T-cell (primary cell): ENCODE data around the gene EID1. TPM values are rescaled to one million over a fixed set of nuclear protein-coding genes. Genes with fewer than 3 reads are reported as not detected.

Experiments used
- ATAC-seq, 4 experiments: fragments of 200-7000 bp in 3 of 4; fragments of 150-1000 bp in 1 of 4; cut with Tn5 transposase; replicated peaks in 1 of 4; 1 replicate in 3 of 4; 2 replicates in 1 of 4; pipeline ENCODE4 v1.10.0; 2021; ENCODE audit warnings: moderate library complexity in 3 of 4, mild to moderate bottlenecking in 2 of 4, moderate number of reproducible peaks in 1 of 4
- CTCF ChIA-PET, 2 donors: fragments of 300-600 bp; sonication (Branson Sonifier 250); formaldehyde crosslinking; loops; one replicate each; lab custom pipeline; 2022; ENCODE audit warnings: antibody characterized with exemption in 2 of 2; lab: Charles Lee
- POLR2A ChIA-PET, 2 donors: fragments of 300-600 bp; sonication (Branson Sonifier 250); formaldehyde crosslinking; loops; one replicate each; lab custom pipeline; 2022; ENCODE audit warnings: antibody characterized with exemption in 2 of 2; lab: Charles Lee
- DNase-seq, 35 experiments: peaks; one replicate each; pipeline versions ENCODE4 v3.0.0 to v3.0.0-alpha.2; 2013 to 2023
- H3K27ac ChIP-seq: one replicate; pipeline ENCODE4 v1.5.1; 2013; ENCODE audit warnings: low read length
- H3K27me3 ChIP-seq, 2 experiments: replicated peaks in 1 of 2; 1 replicate in 1 of 2; 2 replicates in 1 of 2; pipeline versions ENCODE4 v1.6.1 to v1.7.0; 2013; ENCODE audit warnings: low read length in 1 of 2, mixed read lengths in 1 of 2; ENCODE audit not compliant: control insufficient read depth in 2 of 2, insufficient read depth in 2 of 2; ENCODE audit errors: extremely low read depth in 1 of 2
- H3K36me3 ChIP-seq, 2 donors: 1 replicate in 1 of 2; 2 replicates in 1 of 2; pipeline versions ENCODE4 v1.6.1 to v1.7.0; 2013; ENCODE audit warnings: low read length in 1 of 2; ENCODE audit not compliant: control insufficient read depth in 2 of 2, insufficient read depth in 1 of 2; ENCODE audit errors: extremely low read depth in 1 of 2
- H3K4me1 ChIP-seq, 2 experiments: 1 replicate in 1 of 2; 2 replicates in 1 of 2; pipeline versions ENCODE4 v1.6.1 to v1.7.0; 2013; ENCODE audit warnings: low read length in 2 of 2, mixed read lengths in 1 of 2; ENCODE audit not compliant: insufficient read depth in 2 of 2, control insufficient read depth in 1 of 2; ENCODE audit errors: extremely low read depth in 1 of 2
- H3K4me3 ChIP-seq, 2 donors: 1 replicate in 1 of 2; 2 replicates in 1 of 2; pipeline versions ENCODE4 v1.5.1 to v1.7.0; 2013; ENCODE audit warnings: mild to moderate bottlenecking in 2 of 2, low read length in 1 of 2, moderate library complexity in 1 of 2; ENCODE audit not compliant: control insufficient read depth in 1 of 2; ENCODE audit errors: extremely low read depth in 1 of 2
- H3K9me3 ChIP-seq: 2 replicates; pipeline ENCODE4 v1.7.0; 2013
- H3K27ac Mint-ChIP-seq, 2 donors: one replicate each; pipeline ENCODE4 v1.8.0; 2020 to 2021; ENCODE audit warnings: mild to moderate bottlenecking in 2 of 2, mixed read lengths in 2 of 2
- H3K27me3 Mint-ChIP-seq, 2 donors: one replicate each; pipeline ENCODE4 v1.8.0; 2021 to 2022; ENCODE audit warnings: mixed read lengths in 2 of 2
- H3K36me3 Mint-ChIP-seq: one replicate; pipeline ENCODE4 v1.8.0; 2021; ENCODE audit warnings: mixed read lengths
- H3K4me1 Mint-ChIP-seq, 3 donors: one replicate each; pipeline ENCODE4 v1.8.0; 2020 to 2022; ENCODE audit warnings: mixed read lengths in 3 of 3, mild to moderate bottlenecking in 1 of 3
- H3K4me3 Mint-ChIP-seq, 3 donors: one replicate each; pipeline ENCODE4 v1.8.0; 2020 to 2022; ENCODE audit warnings: mild to moderate bottlenecking in 3 of 3, mixed read lengths in 3 of 3, moderate library complexity in 3 of 3
- H3K9me3 Mint-ChIP-seq, 3 donors: one replicate each; pipeline ENCODE4 v1.8.0; 2020 to 2022; ENCODE audit warnings: mixed read lengths in 3 of 3
- WGBS: methylation state at CpG from one replicate; pipeline ENCODE4 v1.1.5; 2013; ENCODE audit warnings: missing lambda C conversion rate; ENCODE audit not compliant: insufficient coverage; 5-methylcytosine and 5-hydroxymethylcytosine counted together
- total RNA-seq, 35 experiments: library from RNA in 6 of 35; stranded (reverse) in 6 of 35; fragments of 120-200 nt in 1 of 35; gene quantifications; one replicate each; pipeline versions ENCODE4 v1.2.1 to v1.2.4 and lab custom pipeline; 2013 to 2026

Gene EID1
- total RNA-seq, 5 donors from 2014 or later (not counting 1 experiment from before 2014, with no cell fraction given): 43.4 to 82.0 (median 74.4) TPM

DNA sequence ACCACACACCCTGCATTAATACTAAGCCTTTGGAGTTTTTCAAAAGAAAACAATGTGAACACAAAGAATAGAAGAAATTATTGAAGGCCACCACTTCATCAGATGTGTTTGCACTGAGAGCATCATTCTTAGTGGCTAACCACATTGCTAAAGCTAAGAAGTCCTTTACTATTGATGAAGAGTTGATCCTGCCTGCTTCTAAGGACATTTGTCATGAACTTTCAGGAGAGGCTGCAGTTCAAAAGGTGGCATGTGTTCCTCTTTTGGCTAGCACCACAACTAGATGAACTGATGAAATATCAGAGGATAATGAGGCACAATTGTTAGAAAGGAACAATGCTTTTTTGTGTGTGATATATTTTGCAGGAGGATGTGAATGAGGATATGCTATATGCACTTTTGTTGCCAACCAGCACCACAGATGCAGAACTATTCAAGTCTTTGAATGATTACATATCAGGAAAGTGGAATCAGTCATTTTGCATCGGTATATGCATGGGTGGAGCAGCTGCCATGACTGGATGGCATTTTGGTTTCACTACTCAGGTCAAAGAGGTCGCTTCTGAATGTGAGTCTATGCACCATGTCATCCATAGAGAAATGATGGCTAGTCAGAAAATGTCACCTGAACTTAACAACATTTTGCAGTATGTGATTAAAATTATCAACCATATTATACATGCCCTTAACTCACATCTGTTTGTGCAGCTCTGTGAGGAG, 2.5 kb upstream of the EID1 start:
- Mint-ChIP-seq H3K36me3 (peaks cover 8% of the 10 kb centered on the region), H3K9me3 (peaks cover 0 to 2% (median 0%) of the 10 kb centered on the region in 3 donors), H3K27ac (no peak overlapping the region), H3K4me1 (peaks cover 20 to 30% (median 29%) of the 10 kb centered on the region in 3 donors), H3K27me3 (peaks cover 29 to 32% of the 10 kb centered on the region in 2 donors), H3K4me3 (no peak overlapping the region)
- H3K4me1 ChIP-seq: peaks cover 7 to 13% of the 10 kb centered on the region in 2 experiments
- H3K9me3 ChIP-seq: no peaks in the 10 kb centered on the region
- CTCF ChIA-PET: interaction anchor here in 1 of 2 donors (1.3 kb wide), 1 partner anchor 9 kb away, joined by 3 read pairs; no protein-coding TSS in a partner anchor
- H3K27me3 ChIP-seq: peaks cover 0 to 4% of the 10 kb centered on the region in 2 experiments
- ATAC-seq (no peak), DNase-seq (no peak)
- 63% methylated on average over 1 of the region's 2 CpGs for WGBS
- H3K4me3 ChIP-seq: no peak overlapping the region
- H3K27ac ChIP-seq: no peak overlapping the region
- H3K36me3 ChIP-seq: no peaks in the 10 kb centered on the region
- POLR2A ChIA-PET: no interaction called here

DNA sequence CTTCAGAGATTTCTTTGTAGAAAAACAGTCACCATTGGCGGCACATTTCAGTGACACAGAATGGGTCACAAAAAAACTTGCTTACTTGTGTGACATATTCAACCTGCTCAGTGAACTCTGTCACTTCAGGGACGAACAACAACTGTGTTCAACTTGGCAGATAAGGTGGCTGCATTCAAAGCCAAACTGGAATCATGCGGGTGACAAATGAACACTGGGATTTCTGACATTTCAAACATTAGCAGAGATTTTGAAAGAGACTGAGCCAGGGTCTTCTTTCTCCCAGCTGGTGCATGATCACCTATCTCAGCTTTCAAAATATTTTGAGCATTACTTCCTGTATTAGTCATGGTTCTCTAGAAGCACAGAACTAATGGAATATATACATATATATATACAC, 1.9 kb upstream of the EID1 start:
- Mint-ChIP-seq H3K4me1 (peaks cover 20 to 31% (median 29%) of the 10 kb centered on the region in 3 donors), H3K9me3 (peaks cover 0 to 2% (median 0%) of the 10 kb centered on the region in 3 donors), H3K4me3 (no peak overlapping the region), H3K27ac (no peak overlapping the region), H3K36me3 (peaks cover 8% of the 10 kb centered on the region), H3K27me3 (peaks cover 26 to 29% of the 10 kb centered on the region in 2 donors)
- no peak overlapping the region for H3K4me3 ChIP-seq
- peaks cover 7 to 13% of the 10 kb centered on the region in 2 experiments for H3K4me1 ChIP-seq
- no peaks in the 10 kb centered on the region for H3K36me3 ChIP-seq
- 88% methylated on average over 3 of the region's 3 CpGs for WGBS
- peaks cover 0 to 4% of the 10 kb centered on the region in 2 experiments for H3K27me3 ChIP-seq
- ChIA-PET CTCF (no interaction called here), POLR2A (no interaction called here)
- no peak overlapping the region for H3K27ac ChIP-seq
- no peak for DNase-seq
- H3K9me3 ChIP-seq: no peaks in the 10 kb centered on the region
- ATAC-seq: no peak

DNA sequence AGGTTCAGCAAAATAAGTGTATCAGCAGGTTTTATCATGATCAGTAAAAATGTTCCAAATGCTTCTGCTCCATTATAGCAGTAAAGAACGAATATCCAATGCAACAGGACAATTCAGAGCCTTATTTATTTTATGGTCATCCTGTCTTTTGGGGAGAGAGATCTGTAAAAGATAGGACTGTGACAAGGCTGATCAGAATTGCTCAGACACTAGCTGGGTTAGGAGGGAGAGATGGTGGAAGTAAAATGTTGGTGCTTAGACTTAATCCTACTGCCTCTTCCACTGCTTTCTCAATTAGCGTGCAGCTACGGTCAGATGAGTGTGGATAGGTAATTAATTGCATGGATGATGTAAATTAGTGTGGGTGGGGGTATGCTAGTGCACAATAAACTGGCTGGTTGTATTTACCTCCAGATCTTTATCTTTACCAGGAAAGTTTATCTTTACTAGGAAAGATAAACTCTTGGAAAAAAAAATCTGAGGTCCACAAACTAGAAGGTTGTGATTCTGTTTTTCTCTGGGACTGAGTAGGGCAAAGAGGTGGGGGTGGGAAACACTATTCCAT, 2.2 kb downstream of the EID1 start:
- peaks cover 20 to 31% (median 29%) of the 10 kb centered on the region in 3 donors for H3K4me1 Mint-ChIP-seq
- CTCF ChIA-PET: interaction anchor here (0.5 to 1.9 kb wide), 4 partner anchors 18 to 1880 kb away, joined by 3 to 8 read pairs (median 4); no protein-coding TSS in a partner anchor
- ATAC-seq (no peak), DNase-seq (no peak)
- H3K36me3 Mint-ChIP-seq: peaks cover 8% of the 10 kb centered on the region
- Histone ChIP-seq H3K4me1 (peaks cover 7 to 13% of the 10 kb centered on the region in 2 experiments), H3K4me3 (no peak overlapping the region), H3K27ac (no peak overlapping the region), H3K36me3 (no peaks in the 10 kb centered on the region), H3K27me3 (no peaks in the 10 kb centered on the region), H3K9me3 (no peaks in the 10 kb centered on the region)
- H3K9me3 Mint-ChIP-seq: peaks cover 0 to 2% (median 0%) of the 10 kb centered on the region in 3 donors
- POLR2A ChIA-PET: interaction anchor here in 1 of 2 donors (0.6 kb wide), 1 partner anchor 1932 kb away, joined by 4 read pairs; no protein-coding TSS in a partner anchor
- no peak overlapping the region for H3K27ac Mint-ChIP-seq
- H3K27me3 Mint-ChIP-seq: peaks cover 4 to 6% of the 10 kb centered on the region in 2 donors
- H3K4me3 Mint-ChIP-seq: peak overlapping the region in 2 of 3 donors; percentile 22 to 97
- no CpG with 5 or more reads among the region's 3 CpGs for WGBS

DNA sequence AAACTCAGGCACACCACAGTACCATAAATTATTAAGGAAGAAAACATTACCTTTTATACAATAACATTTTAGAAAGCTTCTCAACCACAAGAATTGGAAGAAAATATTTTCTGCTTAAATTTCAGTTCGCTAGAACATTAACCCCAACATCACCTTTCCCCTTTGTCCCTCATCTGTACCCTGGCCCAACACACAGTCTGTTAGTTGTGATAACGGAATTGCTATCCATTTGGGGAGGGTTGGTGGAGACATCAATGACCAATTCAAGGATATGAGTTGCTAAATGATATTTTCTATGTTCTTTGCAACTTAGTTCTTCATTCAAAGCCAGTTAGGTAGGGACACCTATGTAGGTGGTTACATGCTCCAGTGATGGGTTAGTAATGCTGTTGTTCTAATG, 5.8 kb downstream of the EID1 start:
- H3K4me3 Mint-ChIP-seq: no peak overlapping the region
- H3K36me3 Mint-ChIP-seq: peaks cover under 1% of the 10 kb centered on the region
- ChIA-PET CTCF (no interaction called here), POLR2A (no interaction called here)
- no peaks in the 10 kb centered on the region for H3K27me3 ChIP-seq
- H3K4me1 Mint-ChIP-seq: peaks cover 8 to 15% (median 11%) of the 10 kb centered on the region in 3 donors
- H3K4me1 ChIP-seq: peaks cover 0 to 5% of the 10 kb centered on the region in 2 experiments
- H3K27me3 Mint-ChIP-seq: peaks cover 13 to 20% of the 10 kb centered on the region in 2 donors
- DNase-seq: no peak
- H3K9me3 Mint-ChIP-seq: peaks cover 0 to 2% (median 0%) of the 10 kb centered on the region in 3 donors
- H3K9me3 ChIP-seq: no peaks in the 10 kb centered on the region
- no peak for ATAC-seq
- H3K27ac Mint-ChIP-seq: no peak overlapping the region
- no peak overlapping the region for H3K4me3 ChIP-seq
- H3K36me3 ChIP-seq: no peaks in the 10 kb centered on the region
- H3K27ac ChIP-seq: no peak overlapping the region
- WGBS: 60% methylated on average over 1 of the region's 2 CpGs

DNA sequence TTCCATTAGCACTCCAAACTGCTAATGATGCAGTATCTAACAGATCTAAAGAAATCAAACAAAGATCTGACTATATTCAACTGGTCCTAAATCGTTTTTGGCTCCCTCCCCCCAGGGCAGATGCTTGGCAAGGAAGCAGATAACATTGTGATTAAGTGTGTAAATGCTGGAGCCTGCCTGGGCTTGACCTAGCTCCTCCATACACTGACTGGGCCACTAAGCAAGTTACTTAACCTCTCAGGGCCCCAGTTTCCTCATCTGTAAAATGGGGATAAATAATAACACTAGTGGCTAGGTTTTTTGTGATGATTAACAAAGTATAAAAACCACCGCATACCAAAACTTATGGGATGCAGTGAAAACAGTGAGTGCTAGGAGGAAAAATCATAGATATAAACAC, 9.2 kb downstream of the EID1 start:
- DNase-seq (no peak), ATAC-seq (no peak)
- CTCF ChIA-PET: no interaction called here
- H3K27ac ChIP-seq: no peak overlapping the region
- H3K4me1 ChIP-seq: no peaks in the 10 kb centered on the region
- H3K4me3 ChIP-seq: no peak overlapping the region
- H3K27me3 Mint-ChIP-seq: peaks cover 19 to 31% of the 10 kb centered on the region in 2 donors
- H3K36me3 Mint-ChIP-seq: no peaks in the 10 kb centered on the region
- no peak overlapping the region for H3K27ac Mint-ChIP-seq
- no peaks in the 10 kb centered on the region for H3K4me1 Mint-ChIP-seq
- no peaks in the 10 kb centered on the region for H3K9me3 ChIP-seq
- no peaks in the 10 kb centered on the region for H3K27me3 ChIP-seq
- no peak overlapping the region for H3K4me3 Mint-ChIP-seq
- WGBS: no CpG with 5 or more reads among the region's 2 CpGs
- H3K9me3 Mint-ChIP-seq: no peaks in the 10 kb centered on the region
- H3K36me3 ChIP-seq: no peaks in the 10 kb centered on the region
- POLR2A ChIA-PET: no interaction called here

DNA sequence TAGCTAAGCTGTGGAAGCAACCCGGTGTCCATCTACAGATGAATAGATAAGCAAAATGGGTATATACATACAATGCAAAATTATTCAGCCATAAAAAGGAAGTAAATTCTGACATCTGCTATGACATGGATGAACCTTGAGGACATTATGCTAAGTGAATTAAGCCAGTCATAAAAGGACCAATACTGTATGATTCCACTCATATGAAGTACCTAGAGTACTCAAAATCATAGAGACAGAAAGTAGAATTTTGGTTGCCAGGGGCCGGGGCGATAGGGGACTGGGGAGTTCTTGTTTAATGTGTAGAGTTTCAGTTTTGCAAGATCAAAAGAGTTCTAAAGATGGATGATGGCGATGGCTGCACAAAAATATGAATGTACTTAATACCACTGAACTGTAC, 10.3 kb downstream of the EID1 start:
- H3K27me3 ChIP-seq: no peaks in the 10 kb centered on the region
- ATAC-seq: no peak
- no peaks in the 10 kb centered on the region for H3K9me3 ChIP-seq
- Mint-ChIP-seq H3K36me3 (no peaks in the 10 kb centered on the region), H3K9me3 (no peaks in the 10 kb centered on the region), H3K27me3 (peaks cover 22 to 38% of the 10 kb centered on the region in 2 donors), H3K27ac (no peak overlapping the region), H3K4me3 (no peak overlapping the region), H3K4me1 (no peaks in the 10 kb centered on the region)
- ChIA-PET POLR2A (no interaction called here), CTCF (no interaction called here)
- H3K27ac ChIP-seq: no peak overlapping the region
- H3K4me3 ChIP-seq: no peak overlapping the region
- no CpG with 5 or more reads among the region's 4 CpGs for WGBS
- H3K36me3 ChIP-seq: no peaks in the 10 kb centered on the region
- no peak for DNase-seq
- H3K4me1 ChIP-seq: no peaks in the 10 kb centered on the region
